Stimulated activated CD8-positive, alpha-beta memory T cell treated with anti-CD3 and anti-CD28 coated beads, Interleukin-4, amount 100 ng/mL, for 1 hour (primary cell): ENCODE data around the gene ATP13A3.
A peak's percentile ranks its signal among the peaks of the same experiment; 100 is the strongest.

Experiments
- DNase-seq, 2 donors: peaks; one replicate each; pipeline ENCODE4 v3.0.0-alpha.2; 2020; ENCODE audit warnings: low read depth in 2 of 2, low spot score in 1 of 2

Gene ATP13A3

DNA sequence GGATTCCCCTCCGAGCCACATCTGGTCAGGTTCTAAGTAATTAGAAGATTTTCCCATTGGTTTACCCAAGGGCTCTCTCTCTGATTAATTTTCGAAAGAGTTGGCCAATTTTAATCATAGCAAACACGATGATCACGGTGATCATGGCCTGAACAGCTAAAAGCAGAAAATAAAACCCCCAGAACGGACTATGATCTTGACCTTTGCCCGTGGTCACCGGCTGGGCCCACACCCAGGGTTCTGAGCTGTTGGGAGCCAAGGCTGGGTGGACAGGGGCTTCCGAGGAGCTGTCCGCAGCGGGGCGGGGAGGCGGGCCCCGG lies 90.3 kb downstream of the ATP13A3 start:
- no peak for DNase-seq

GRCh38 chr3:194395778-194396538 lies 90.8 kb downstream of the ATP13A3 start:
- peak in 1 of 2 donors; percentile 20 for DNase-seq

DNA sequence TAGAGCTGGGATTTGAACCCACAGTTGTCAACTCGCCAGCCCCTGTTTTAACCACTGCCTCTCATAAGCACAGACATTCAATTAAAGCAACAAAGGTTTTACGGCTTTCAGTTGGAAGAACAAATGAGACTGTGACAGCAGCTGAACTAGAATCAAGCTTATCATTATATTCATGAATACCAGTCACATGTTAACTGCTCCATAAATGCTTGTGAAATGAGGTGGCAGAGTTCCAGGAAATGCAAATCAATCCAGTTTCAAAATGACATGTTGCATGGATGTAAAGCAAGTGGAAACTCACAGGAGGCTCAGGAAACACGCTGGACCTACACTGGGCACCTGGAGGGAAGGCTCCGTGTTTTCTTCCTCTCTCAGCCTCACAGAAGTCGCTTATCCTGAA lies 91.6 kb downstream of the ATP13A3 start:
- DNase-seq, result no peak

DNA sequence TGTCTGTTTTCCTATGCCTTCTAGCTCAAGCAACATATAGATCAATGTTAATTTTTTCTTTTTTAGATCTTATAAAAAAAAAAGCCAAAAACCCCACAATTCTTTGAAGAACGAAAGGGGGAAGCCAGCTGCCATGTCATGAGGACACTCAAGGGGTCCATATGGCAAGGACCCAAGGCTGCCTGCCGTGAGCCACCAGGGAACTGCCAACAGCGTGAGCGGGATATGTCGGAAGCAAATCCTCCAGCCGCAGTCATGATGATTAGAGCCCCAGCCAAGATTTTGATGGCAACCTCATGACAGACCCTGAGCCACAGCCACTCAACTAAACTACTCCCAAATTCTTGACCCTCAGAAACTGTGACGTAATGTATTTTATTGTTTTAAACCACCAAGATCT lies 94.2 kb downstream of the ATP13A3 start:
- DNase-seq, result no peak

DNA sequence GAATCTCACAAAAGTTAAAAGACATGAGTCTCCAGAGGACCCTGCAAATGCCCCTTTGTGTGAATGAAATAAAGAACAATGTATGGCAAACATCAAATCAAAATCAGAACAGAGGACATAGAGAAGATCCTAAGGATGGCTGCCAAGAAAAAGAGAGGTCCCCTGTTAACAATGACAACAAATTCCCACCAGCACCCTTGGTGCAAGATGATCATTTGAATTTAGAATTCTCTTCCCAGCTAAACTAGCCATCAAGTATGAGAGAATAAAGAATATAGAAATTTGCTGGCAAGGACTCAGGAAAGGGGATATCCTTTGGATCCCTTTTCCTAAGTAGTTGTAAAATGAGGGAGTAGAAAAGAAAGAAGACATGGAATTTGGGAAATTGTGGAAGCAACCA lies 96.0 kb downstream of the ATP13A3 start:
- no peak for DNase-seq

- no peak for DNase-seq
These were observed 97.5 kb downstream of the ATP13A3 start for GRCh38 chr3:194389269-194389668.

- no peak for DNase-seq
These were observed 98.8 kb downstream of the ATP13A3 start for GRCh38 chr3:194387926-194388418.

DNA sequence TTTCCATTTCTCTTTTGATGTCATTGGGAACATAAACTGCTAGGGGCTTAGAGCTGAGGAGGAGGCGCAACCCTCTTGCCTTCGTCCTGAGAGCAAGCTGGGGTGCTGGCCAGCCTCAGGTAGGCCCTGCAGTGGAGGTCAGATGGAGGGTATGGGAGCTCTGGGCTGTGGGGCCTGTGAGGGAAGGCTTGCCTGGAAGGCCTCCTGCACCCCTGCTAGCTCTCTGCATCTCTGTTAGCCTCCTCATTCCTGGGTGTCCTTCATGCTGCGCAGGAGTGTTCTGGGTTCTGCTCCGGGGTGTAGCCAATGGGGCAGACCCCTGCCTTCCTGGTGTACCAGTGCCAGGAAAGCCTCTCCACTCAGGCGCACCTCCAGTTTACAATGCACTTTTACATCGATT lies 99.5 kb downstream of the ATP13A3 start:
- DNase-seq, result no peak

DNA sequence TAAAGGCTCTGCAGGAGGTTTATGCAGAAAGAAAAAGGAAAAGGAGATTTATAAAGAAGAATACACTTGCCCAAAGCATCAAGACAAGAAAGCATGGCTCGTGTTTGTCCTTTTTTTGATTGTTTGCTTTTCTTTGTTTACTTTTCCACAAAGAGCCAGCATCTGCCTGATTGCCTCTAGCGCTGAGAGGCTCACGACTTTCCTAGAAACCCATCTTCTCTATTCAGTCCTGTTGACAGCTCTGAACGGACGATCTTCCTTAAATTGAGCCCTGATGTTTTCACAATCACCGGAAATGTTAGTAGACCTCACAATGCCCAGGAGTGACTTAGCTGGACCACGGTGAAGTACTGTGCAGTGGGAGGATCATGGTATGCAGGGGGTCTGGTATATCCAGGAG lies 100.2 kb downstream of the ATP13A3 start:
- DNase-seq, result no peak

DNA sequence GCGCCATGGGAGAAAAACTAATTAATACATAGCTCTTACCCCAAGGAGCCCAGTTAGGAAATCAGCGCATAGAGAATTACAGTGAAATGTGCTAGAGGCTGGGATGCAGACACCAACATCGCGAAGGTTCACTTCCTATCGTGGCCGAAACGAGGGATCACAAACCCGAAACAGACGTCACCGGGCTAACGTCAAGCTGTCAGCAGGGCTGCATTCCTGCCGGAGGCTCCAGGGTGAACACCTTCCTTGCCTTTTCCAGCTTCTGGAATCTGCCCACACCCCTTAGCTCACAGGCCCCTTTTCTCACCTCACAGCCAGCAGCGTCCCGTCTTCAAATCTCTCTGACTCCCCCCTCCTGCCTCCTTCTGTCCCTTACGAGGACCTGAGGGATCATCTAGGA lies 100.7 kb downstream of the ATP13A3 start:
- no peak for DNase-seq

DNA sequence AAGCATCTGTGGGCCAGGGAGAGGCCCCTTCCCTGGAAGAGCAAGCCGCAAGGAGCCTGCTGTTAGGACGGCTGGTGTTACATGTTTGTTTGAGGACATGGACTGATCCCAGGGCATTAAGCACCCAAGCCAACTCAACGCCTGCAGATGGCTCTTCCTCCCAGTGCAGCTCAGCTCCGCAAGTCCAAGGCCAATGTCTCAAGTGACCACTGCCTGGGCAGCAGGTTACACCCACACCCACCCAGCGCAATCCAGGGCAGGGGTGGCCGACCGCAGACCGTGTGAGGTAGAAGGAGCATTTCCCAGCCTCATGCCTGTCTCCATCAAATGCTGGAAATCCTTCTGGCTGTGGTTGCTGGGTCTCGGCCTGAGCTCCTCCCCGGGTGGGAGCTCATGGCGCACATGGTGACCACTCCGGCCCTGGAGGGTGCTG lies 102.2 kb downstream of the ATP13A3 start:
- DNase-seq, result no peak

DNA sequence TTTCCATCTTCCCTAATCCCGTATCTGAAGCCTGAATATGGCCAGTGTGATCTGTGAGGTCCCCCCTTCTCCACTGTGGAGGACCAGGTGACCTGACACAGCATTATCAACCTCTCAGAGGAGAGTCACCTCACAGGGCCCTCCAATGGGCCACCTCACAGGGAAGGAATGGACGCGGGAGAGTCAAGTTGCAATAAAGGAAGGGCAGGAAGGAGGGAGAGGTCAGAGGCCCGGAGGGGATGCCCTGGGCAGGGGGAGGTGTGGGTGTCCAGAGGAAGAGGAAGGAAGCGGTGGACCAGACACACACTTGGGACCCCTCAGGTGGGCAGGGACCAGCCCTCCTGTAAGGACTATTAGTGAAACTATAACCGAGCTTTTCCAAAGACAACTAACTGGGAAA lies 102.6 kb downstream of the ATP13A3 start:
- no peak for DNase-seq

GRCh38 chr3:194383276-194383940 lies 103.4 kb downstream of the ATP13A3 start:
- no peak for DNase-seq

DNA sequence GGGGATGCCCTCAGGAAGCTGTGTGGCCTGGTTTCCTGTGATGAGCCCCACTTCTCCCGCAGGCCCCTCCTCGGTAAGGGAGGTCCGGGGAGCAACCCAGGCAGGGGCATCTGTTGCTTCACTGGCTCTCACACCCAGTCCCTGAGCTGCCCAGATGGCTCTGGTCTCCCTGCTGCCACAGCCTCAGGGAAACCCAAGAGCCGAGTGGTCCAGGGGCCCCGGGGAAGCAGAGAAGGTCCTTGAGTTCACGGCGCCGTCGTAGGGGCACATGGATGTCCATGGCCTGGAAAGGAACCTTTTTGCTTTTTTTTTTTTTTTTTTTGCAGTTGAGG lies 103.9 kb downstream of the ATP13A3 start:
- DNase-seq, result no peak

DNA sequence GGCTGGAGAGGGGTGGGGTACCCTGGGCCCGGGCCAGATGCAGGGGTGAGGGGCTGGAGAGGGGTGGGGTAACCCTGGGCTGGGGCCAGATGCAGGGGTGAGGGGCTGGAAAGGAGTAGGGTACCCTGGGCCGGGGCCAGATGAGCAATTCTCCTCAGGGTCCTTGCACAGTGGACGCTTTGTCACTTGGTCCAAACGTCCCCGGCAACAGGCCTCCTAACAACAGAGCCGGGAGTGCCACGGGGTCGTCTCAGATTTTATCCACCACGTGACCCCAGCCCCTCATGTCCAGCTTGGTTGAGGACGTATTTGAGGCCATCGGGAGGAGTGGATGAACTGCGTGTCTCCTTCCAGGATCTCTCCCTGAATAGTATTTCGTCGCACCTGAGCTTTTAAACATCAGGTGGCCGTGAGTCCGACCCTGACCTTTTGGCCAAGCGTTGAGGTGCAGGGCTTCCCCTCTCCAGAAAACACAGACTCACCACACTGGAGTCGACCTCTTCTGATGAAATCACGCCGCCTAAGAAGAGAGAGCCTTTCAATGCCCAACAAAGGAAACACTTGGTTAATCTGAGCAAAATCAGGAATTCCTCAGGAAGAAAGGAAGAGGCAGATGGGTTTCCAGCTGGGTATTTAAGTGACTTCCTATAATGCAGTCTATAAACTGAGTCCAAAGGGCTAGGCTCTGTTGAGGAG lies 104.5 kb downstream of the ATP13A3 start:
- no peak for DNase-seq

DNA sequence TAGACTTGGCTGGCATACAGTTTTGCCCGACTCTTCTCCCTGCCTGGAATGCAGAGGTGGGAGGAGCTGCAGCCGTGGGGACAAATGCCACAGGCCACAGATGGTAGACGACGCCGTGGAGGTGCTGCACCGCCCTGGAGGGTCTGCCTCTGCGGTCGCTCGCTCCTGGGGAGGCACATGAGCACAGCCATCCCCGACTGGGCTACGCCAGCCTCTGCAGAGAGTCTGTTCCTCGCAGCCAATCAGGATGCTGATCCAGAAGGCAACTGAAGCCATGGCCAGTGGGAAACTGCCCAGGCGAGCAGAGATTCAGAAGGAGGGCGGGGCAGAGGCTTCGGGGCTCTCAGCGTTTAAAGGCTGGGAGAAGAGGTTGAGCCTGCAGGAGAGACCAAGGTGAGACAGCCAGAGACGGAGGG lies 105.3 kb downstream of the ATP13A3 start:
- no peak for DNase-seq

- DNase-seq, result no peak
These were observed 106.5 kb downstream of the ATP13A3 start for GRCh38 chr3:194380326-194380725.

GRCh38 chr3:194379651-194380050 lies 107.2 kb downstream of the ATP13A3 start:
- DNase-seq, result no peak

DNA sequence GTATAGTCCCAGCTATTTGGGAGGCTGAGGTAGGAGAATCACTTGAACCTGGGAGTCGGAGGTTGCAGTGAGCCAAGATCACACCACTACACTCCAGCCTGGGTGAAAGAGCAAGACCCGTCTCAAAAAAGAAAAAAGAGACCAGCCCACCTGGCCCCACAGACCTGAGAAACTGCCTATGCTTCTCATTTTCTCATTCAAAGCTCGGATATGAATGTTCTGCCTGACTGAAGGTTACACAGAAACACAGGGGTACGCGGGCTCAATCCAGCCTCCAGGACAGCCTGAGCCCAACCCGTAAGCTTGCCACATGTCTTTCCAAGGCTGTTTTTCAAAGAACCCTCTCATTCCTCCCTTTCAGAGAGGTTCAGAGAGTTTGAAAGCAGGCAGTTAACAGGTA lies 107.6 kb downstream of the ATP13A3 start:
- no peak for DNase-seq

- DNase-seq, result no peak
These were observed 109.1 kb downstream of the ATP13A3 start for GRCh38 chr3:194377708-194378107.

DNA sequence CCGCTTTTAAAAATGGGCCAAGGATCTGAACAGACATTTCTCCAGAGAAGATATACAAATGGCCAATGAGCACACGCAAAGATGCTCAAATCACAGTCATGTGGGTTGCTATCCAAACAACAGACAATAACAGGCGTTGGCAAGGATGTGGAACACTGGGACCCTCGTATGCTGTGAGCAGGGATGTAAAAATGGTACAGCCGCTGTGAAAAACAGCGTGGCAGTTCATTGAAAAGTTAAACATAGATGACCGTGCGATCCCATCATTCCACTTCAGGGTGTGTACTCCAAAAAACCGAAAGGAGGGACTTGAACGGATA lies 110.6 kb downstream of the ATP13A3 start:
- no peak for DNase-seq

- no peak for DNase-seq
These were observed 111.1 kb downstream of the ATP13A3 start for GRCh38 chr3:194375473-194376240.
